Globus pallidus (tissue), 1 donor: Measurements from ENCODE around the gene PLEKHG1.

Source experiments
- DNase-seq: peaks from one replicate; pipeline ENCODE4 v3.0.0-alpha.2; 2015; ENCODE audit warnings: low spot score

PLEKHG1 gene

DNA sequence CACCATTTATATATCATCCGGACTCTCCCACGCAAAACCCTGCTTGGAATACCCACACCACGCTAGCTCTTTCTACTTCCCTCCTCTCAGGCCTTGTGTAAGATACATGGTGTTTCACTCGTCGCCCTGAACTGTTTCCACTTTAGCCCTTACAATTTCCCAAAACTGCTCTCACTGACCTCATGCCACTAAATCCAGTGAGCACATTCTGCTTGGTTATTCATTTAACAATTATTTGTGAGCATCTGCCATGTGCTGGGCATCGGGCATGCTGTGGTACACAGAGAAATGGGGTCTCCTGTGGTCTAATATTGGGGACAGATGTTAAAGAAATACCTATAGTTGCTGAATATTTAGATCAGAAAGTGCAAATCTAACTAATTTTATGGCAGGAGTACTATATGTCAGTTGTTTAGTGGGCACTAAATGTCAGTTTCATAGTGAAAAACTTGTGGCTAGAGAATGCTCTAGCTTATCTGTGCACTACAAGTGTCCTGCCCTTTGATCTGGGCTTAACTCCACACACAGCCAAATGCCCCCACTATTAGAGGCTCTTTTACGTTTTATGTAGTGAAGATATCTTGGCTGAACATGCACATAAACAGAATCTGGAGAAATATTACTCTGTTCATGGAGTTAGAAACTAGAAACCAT is 41.0 kb downstream of the PLEKHG1 start:
- DNase-seq, result no peak

DNA sequence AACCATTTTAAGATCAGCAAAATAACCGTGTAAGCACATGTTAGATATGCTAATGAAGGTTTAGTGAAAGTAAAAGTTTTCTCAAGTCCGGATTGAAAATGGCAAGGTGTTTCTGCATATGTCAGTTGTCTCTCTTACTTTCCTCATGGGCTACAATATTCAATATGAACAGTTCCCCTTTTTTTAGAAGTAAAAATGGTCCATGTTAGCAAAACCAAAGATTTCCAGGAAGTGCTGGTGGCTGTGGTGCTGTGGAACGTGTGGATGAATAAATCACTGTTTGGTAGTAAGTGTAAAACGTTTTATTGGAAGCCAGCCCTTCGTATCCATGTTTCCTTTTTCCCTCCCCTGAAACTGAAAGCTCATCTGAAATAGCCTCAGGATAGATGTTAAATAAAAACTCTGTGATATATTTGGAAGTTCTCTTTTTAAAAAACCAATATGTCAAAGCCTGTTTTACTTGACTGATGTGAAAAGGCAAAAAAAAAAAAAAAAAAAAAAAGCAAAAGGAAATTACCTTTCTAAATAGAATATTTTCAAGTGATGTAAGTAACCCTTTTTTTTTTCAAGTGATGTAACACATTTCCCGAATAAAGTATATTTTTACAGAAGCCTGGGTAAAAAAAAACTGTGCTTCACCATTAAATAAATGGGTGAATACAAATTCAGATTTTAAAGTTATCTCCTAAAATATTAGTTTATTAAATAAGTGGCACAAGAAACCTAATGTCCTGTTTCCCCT is 41.9 kb downstream of the PLEKHG1 start:
- DNase-seq, result peak; percentile 37

DNA sequence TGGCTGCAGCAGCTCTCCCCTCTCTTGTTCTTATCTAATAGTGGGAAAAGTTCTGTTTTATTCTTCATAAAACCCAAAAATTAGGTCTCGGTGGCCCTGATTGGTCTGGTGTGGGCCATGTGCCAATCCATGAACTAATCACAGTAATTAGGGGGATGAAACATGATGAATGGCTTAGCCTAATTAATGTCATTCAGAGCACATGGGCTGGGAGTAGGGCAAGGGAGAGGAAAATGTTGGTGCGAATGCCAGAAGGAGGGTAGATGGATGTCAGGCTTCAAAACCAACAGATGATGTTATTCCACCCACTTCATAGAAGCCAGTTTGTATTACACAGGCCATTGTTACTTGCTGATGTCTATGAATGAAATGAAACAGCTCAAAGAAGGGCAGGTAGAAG is 46.5 kb downstream of the PLEKHG1 start:
- DNase-seq, result no peak

DNA sequence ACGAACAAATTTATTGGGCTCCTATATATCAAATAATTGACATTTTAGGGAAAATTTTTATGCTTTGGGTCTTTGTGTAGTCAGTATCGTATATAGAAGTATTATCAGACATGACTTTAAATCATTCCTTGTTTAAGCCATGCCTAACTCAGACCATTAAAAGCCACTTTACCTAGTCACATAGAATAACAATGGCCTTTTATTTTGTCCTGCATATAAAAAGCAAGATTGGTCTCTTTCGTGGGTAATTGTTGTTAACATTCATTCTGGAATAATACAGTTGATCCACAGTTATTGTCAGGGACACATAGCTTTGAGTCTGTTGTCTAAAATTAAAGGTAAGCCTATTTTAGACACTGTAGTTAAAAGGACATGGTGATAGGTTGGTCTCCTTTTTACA is 47.4 kb downstream of the PLEKHG1 start:
- DNase-seq, result no peak
